Bladder microvascular endothelial cell (primary cell): ENCODE measurements around the gene LRRC49. TPM values are rescaled to one million over a fixed set of nuclear protein-coding genes. Genes with fewer than 3 reads are reported as not detected.

Source experiments
- total RNA-seq: library from RNA; depleted of rRNA; stranded (reverse); fragments of >200 nt; gene quantifications from 2 replicates; pipeline ENCODE4 v1.2.3, GENCODE V29; 2014

The LRRC49 gene
- 5.0 and 6.9 TPM in 2 replicates for total RNA-seq

GRCh38 chr15:70892002-70892911 is at the start of gene LRRC49, which contains the start of gene THAP10:
TSS of gene LRRC49 (plus strand) at chr15:70892826. CDS start at chr15:70892895, 69 bp downstream.
TSS of gene THAP10 (minus strand) at chr15:70892433. CDS start at chr15:70892272, 161 bp downstream.

DNA sequence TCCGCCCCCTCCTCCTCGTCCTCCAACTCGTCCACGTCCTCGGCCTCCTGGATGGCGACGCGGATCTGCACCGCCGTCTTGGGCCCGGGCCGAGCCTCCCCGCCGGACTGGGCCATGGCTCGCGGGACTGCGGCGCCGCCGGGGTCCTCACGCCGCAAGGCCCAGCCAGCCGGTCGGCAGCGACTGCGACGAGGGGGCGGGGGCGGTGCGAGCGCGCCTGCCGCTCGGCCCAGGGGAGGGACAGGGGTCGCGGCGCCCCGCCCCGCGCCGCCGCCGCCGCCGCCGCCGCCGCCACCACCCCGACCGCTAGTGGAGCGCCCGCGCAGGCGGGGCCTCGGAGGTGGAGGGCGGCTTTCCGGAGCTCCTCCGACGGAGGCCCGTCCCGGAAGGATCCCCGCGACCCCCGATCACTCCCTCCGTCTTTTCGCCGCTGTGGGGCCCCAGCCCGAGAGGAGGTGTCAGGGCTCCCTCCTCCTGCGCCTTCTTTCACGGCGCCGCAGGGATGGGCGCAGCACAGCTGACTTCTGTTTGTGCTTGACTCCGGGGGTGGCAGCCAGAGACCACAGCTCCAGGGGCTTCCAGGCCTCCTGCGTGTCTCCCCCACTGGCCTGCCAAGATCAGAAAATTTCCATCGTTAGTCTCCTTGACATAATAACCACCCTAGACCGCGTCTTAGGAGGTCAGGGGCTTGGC is 38.5 kb upstream of the LRRC49 start, which contains the start of gene LARP6:
TSS of gene LARP6 (minus strand) at position 185 of the 693 bp plus-strand sequence. CDS start at position 116, 69 bp downstream.

Other genes with a start within 250 kb of the LRRC49 start
- gene UACA, start 129.3 kb upstream of the LRRC49 start, total RNA-seq: 219 and 441 TPM in 2 replicates
- 7.1 and 12.6 TPM in 2 replicates for gene LARP6, start 38.7 kb upstream of the LRRC49 start, total RNA-seq
- 0.94 and 0.97 TPM in 2 replicates for gene THAP10, start 393 bp upstream of the LRRC49 start, total RNA-seq
- gene THSD4, start 222.6 kb downstream of the LRRC49 start, total RNA-seq: 7.8 and 71.1 TPM in 2 replicates